ENCODE measurements around the gene AXL.
A peak's percentile ranks its signal among the peaks of the same experiment; 100 is the strongest.

Gene AXL

GRCh38 chr19:41239363-41239762 is 20.3 kb downstream of the AXL start:
- H3K27ac Mint-ChIP-seq, result no peak overlapping the region
- no peak overlapping the region for H3K4me3 Mint-ChIP-seq
- no peaks in the 10 kb centered on the region for H3K36me3 Mint-ChIP-seq
- no peaks in the 10 kb centered on the region for H3K9me3 Mint-ChIP-seq (ENCODE audit: low read depth)
- H3K4me1 Mint-ChIP-seq (ENCODE audit: low read depth), result no peaks in the 10 kb centered on the region
- no peaks in the 10 kb centered on the region for H3K27me3 Mint-ChIP-seq

- no peak overlapping the region for H3K4me3 Mint-ChIP-seq
- no peaks in the 10 kb centered on the region for H3K27me3 Mint-ChIP-seq
- no peaks in the 10 kb centered on the region for H3K36me3 Mint-ChIP-seq
- no peaks in the 10 kb centered on the region for H3K9me3 Mint-ChIP-seq (ENCODE audit: low read depth)
- H3K27ac Mint-ChIP-seq, result no peak overlapping the region
- no peaks in the 10 kb centered on the region for H3K4me1 Mint-ChIP-seq (ENCODE audit: low read depth)
Observed at GRCh38 chr19:41239961-41240574, 21.0 kb downstream of the AXL start.

GRCh38 chr19:41241859-41242258 is 22.8 kb downstream of the AXL start:
- Mint-ChIP-seq H3K9me3 (ENCODE audit: low read depth) (no peaks in the 10 kb centered on the region), H3K27ac (no peak overlapping the region), H3K4me1 (ENCODE audit: low read depth) (no peaks in the 10 kb centered on the region), H3K27me3 (no peaks in the 10 kb centered on the region), H3K36me3 (no peaks in the 10 kb centered on the region), H3K4me3 (no peak overlapping the region)

GRCh38 chr19:41244117-41244516 is 25.1 kb downstream of the AXL start:
- Mint-ChIP-seq H3K4me3 (no peak overlapping the region), H3K27me3 (no peaks in the 10 kb centered on the region), H3K9me3 (ENCODE audit: low read depth) (no peaks in the 10 kb centered on the region), H3K27ac (no peak overlapping the region), H3K36me3 (no peaks in the 10 kb centered on the region), H3K4me1 (ENCODE audit: low read depth) (no peaks in the 10 kb centered on the region)

GRCh38 chr19:41245843-41246242 is 26.8 kb downstream of the AXL start:
- Mint-ChIP-seq H3K4me3 (no peak overlapping the region), H3K27me3 (no peaks in the 10 kb centered on the region), H3K27ac (no peak overlapping the region), H3K9me3 (ENCODE audit: low read depth) (no peaks in the 10 kb centered on the region), H3K36me3 (no peaks in the 10 kb centered on the region), H3K4me1 (ENCODE audit: low read depth) (no peaks in the 10 kb centered on the region)

GRCh38 chr19:41248895-41249294 is 29.9 kb downstream of the AXL start:
- H3K27me3 Mint-ChIP-seq, result peaks cover 2% of the 10 kb centered on the region
- no peaks in the 10 kb centered on the region for H3K4me1 Mint-ChIP-seq (ENCODE audit: low read depth)
- H3K36me3 Mint-ChIP-seq, result no peaks in the 10 kb centered on the region
- H3K4me3 Mint-ChIP-seq, result no peak overlapping the region
- no peaks in the 10 kb centered on the region for H3K9me3 Mint-ChIP-seq (ENCODE audit: low read depth)
- H3K27ac Mint-ChIP-seq, result no peak overlapping the region

- no peaks in the 10 kb centered on the region for H3K9me3 Mint-ChIP-seq (ENCODE audit: low read depth)
- H3K27ac Mint-ChIP-seq, result no peak overlapping the region
- H3K36me3 Mint-ChIP-seq, result no peaks in the 10 kb centered on the region
Observed at GRCh38 chr19:41249707-41250423, 30.8 kb downstream of the AXL start.

GRCh38 chr19:41253660-41254059 is 34.6 kb downstream of the AXL start:
- Mint-ChIP-seq H3K4me1 (ENCODE audit: low read depth) (no peaks in the 10 kb centered on the region), H3K36me3 (no peaks in the 10 kb centered on the region), H3K27ac (no peak overlapping the region), H3K4me3 (no peak overlapping the region), H3K27me3 (peaks cover 2% of the 10 kb centered on the region), H3K9me3 (ENCODE audit: low read depth) (no peaks in the 10 kb centered on the region)

More at GRCh38 chr19:41249707-41250423, 30.8 kb downstream of the AXL start:
- Mint-ChIP-seq H3K27me3 (peaks cover 2% of the 10 kb centered on the region), H3K4me1 (ENCODE audit: low read depth) (no peaks in the 10 kb centered on the region), H3K4me3 (no peak overlapping the region)

GRCh38 chr19:41255171-41255570 is 36.1 kb downstream of the AXL start:
- Mint-ChIP-seq H3K4me1 (ENCODE audit: low read depth) (no peaks in the 10 kb centered on the region), H3K27ac (no peak overlapping the region), H3K9me3 (ENCODE audit: low read depth) (no peaks in the 10 kb centered on the region), H3K36me3 (no peaks in the 10 kb centered on the region), H3K27me3 (peaks cover 2% of the 10 kb centered on the region), H3K4me3 (no peak overlapping the region)

- Mint-ChIP-seq H3K36me3 (peaks cover 2% of the 10 kb centered on the region), H3K27ac (peak overlapping the region; percentile 100), H3K4me3 (peak overlapping the region; percentile 94), H3K27me3 (no peaks in the 10 kb centered on the region), H3K9me3 (ENCODE audit: low read depth) (no peaks in the 10 kb centered on the region), H3K4me1 (ENCODE audit: low read depth) (peaks cover 26% of the 10 kb centered on the region)
Observed at GRCh38 chr19:41261474-41262190, 42.6 kb downstream of the AXL start.

- Mint-ChIP-seq H3K4me3 (peak overlapping the region; percentile 94), H3K36me3 (peaks cover 2% of the 10 kb centered on the region), H3K9me3 (ENCODE audit: low read depth) (no peaks in the 10 kb centered on the region), H3K4me1 (ENCODE audit: low read depth) (peaks cover 41% of the 10 kb centered on the region), H3K27me3 (no peaks in the 10 kb centered on the region), H3K27ac (peak overlapping the region; percentile 100)
Observed at GRCh38 chr19:41263042-41263849, 44.2 kb downstream of the AXL start.

GRCh38 chr19:41263850-41264580 is 45.0 kb downstream of the AXL start, which contains the start of gene HNRNPUL1:
Gene HNRNPUL1 (plus strand): TSS chr19:41264372. CDS start chr19:41264504, 132 bp downstream.
- no peaks in the 10 kb centered on the region for H3K9me3 Mint-ChIP-seq (ENCODE audit: low read depth)
- peak within 1 kb of the TSS; percentile 100 for H3K27ac Mint-ChIP-seq
- peak within 1 kb of the TSS; percentile 94 for H3K4me3 Mint-ChIP-seq
- peaks cover 2% of the 10 kb centered on the region for H3K36me3 Mint-ChIP-seq
- no peaks in the 10 kb centered on the region for H3K27me3 Mint-ChIP-seq
- peaks cover 41% of the 10 kb centered on the region for H3K4me1 Mint-ChIP-seq (ENCODE audit: low read depth)

GRCh38 chr19:41264581-41265394 is 45.8 kb downstream of the AXL start:
- Mint-ChIP-seq H3K27me3 (no peaks in the 10 kb centered on the region), H3K27ac (peak overlapping the region; percentile 100), H3K36me3 (peaks cover 2% of the 10 kb centered on the region), H3K9me3 (ENCODE audit: low read depth) (no peaks in the 10 kb centered on the region), H3K4me3 (peak overlapping the region; percentile 94), H3K4me1 (ENCODE audit: low read depth) (peaks cover 41% of the 10 kb centered on the region)

All from activated naive CD8-positive, alpha-beta T cell (primary cell).